22Rv1 (cell line): ENCODE data around the gene FAM217A.

Source experiments
- H3K27ac ChIP-seq: fragments of 450-650 bp; 2 replicates; pipeline ENCODE4 v1.5.1; 2017
- CTCF ChIP-seq: fragments of 450-650 bp; IDR thresholded peaks from 2 replicates; pipeline ENCODE4 v1.5.1; 2017; ENCODE audit warnings: mild to moderate bottlenecking
- ZFX ChIP-seq: fragments of 450-650 bp; IDR thresholded peaks from 2 replicates; pipeline ENCODE4 v1.6.1; 2017; ENCODE audit warnings: antibody characterized with exemption, borderline replicate concordance

FAM217A gene

GRCh38 chr6:4074478-4075235, 4.3 kb downstream of the FAM217A start:
- no peak for TF ChIP-seq ZFX
- TF ChIP-seq CTCF: no peak
- no peak overlapping the region for H3K27ac ChIP-seq

- H3K27ac ChIP-seq: no peak overlapping the region
- no peak for TF ChIP-seq ZFX
- TF ChIP-seq CTCF: no peak
Measured at GRCh38 chr6:4071330-4071729, 7.6 kb downstream of the FAM217A start.

- TF ChIP-seq ZFX (no peak), CTCF (no peak)
- no peak overlapping the region for H3K27ac ChIP-seq
Measured at GRCh38 chr6:4069199-4069598, 9.7 kb downstream of the FAM217A start.

GRCh38 chr6:4067673-4068072, 11.3 kb downstream of the FAM217A start:
- TF ChIP-seq CTCF: no peak
- no peak for TF ChIP-seq ZFX

GRCh38 chr6:4066029-4066755, 12.7 kb downstream of the FAM217A start:
- H3K27ac ChIP-seq: peak overlapping the region; percentile 61
- TF ChIP-seq CTCF: no peak
- TF ChIP-seq ZFX: no peak

More at GRCh38 chr6:4067673-4068072, 11.3 kb downstream of the FAM217A start:
- H3K27ac ChIP-seq: no peak overlapping the region

GRCh38 chr6:4059115-4059777, 19.7 kb downstream of the FAM217A start:
- no peak overlapping the region for H3K27ac ChIP-seq
- no peak for TF ChIP-seq ZFX
- no peak for TF ChIP-seq CTCF
